Measurements from ENCODE around the gene IL22RA1.

The IL22RA1 gene

GRCh38 chr1:24130385-24130784, 12.6 kb downstream of the IL22RA1 start:
- no peak for TF ChIP-seq CTCF (conservative IDR thresholded peaks at IDR 0.05; ENCODE audit: control insufficient read depth, insufficient read depth, low read depth, low read length)
- no peak for DNase-seq (ENCODE audit: low read depth)
- no peak overlapping the region for H3K4me3 ChIP-seq (ENCODE audit: control insufficient read depth, low read depth, low read length)

- H3K4me3 ChIP-seq (ENCODE audit: control insufficient read depth, low read depth, low read length), result no peak overlapping the region
- no peak for TF ChIP-seq CTCF (conservative IDR thresholded peaks at IDR 0.05; ENCODE audit: control insufficient read depth, insufficient read depth, low read depth, low read length)
- DNase-seq (ENCODE audit: low read depth), result no peak
These were observed 15.1 kb downstream of the IL22RA1 start for GRCh38 chr1:24127801-24128363.

GRCh38 chr1:24127134-24127800, 15.7 kb downstream of the IL22RA1 start:
- no peak for TF ChIP-seq CTCF (conservative IDR thresholded peaks at IDR 0.05; ENCODE audit: control insufficient read depth, insufficient read depth, low read depth, low read length)
- no peak overlapping the region for H3K4me3 ChIP-seq (ENCODE audit: control insufficient read depth, low read depth, low read length)

GRCh38 chr1:24126672-24127023, 16.3 kb downstream of the IL22RA1 start:
- no peak for TF ChIP-seq CTCF (conservative IDR thresholded peaks at IDR 0.05; ENCODE audit: control insufficient read depth, insufficient read depth, low read depth, low read length)
- no peak overlapping the region for H3K4me3 ChIP-seq (ENCODE audit: control insufficient read depth, low read depth, low read length)
- DNase-seq (ENCODE audit: low read depth), result no peak

More at GRCh38 chr1:24127134-24127800, 15.7 kb downstream of the IL22RA1 start:
- DNase-seq (ENCODE audit: low read depth), result no peak

- no peak overlapping the region for H3K4me3 ChIP-seq (ENCODE audit: control insufficient read depth, low read depth, low read length)
- no peak for TF ChIP-seq CTCF (conservative IDR thresholded peaks at IDR 0.05; ENCODE audit: control insufficient read depth, insufficient read depth, low read depth, low read length)
- DNase-seq (ENCODE audit: low read depth), result peak; percentile 48
These were observed 16.8 kb downstream of the IL22RA1 start for GRCh38 chr1:24126018-24126671.

GRCh38 chr1:24125456-24125855, 17.5 kb downstream of the IL22RA1 start:
- no peak for TF ChIP-seq CTCF (conservative IDR thresholded peaks at IDR 0.05; ENCODE audit: control insufficient read depth, insufficient read depth, low read depth, low read length)
- DNase-seq (ENCODE audit: low read depth), result no peak
- no peak overlapping the region for H3K4me3 ChIP-seq (ENCODE audit: control insufficient read depth, low read depth, low read length)

Data from fibroblast of mammary gland (primary cell).